OCI-LY1 (cell line): ENCODE measurements around the gene NDST4.
A peak's percentile ranks its signal among the peaks of the same experiment; 100 is the strongest.

Source experiments
- H2AFZ ChIP-seq: fragments of 200-600 bp; sonication (generic), shearing (Covaris generic); 2 replicates; pipeline ENCODE4 v1.6.0; 2014; ENCODE audit warnings: antibody characterized with exemption, mild to moderate bottlenecking, low read length
- H3F3A ChIP-seq: fragments of 200-600 bp; sonication (generic), shearing (Covaris generic); 2 replicates; pipeline ENCODE4 v1.6.0; 2014; ENCODE audit warnings: mild to moderate bottlenecking, antibody characterized with exemption, low read length, moderate library complexity; ENCODE audit not compliant: insufficient read depth
- H3K27ac ChIP-seq: fragments of 200-600 bp; sonication (generic); 2 replicates; pipeline ENCODE4 v1.5.1; 2014; ENCODE audit warnings: low read length, mixed run types, mild to moderate bottlenecking, low read depth; ENCODE audit not compliant: poor library complexity, severe bottlenecking
- H3K27me3 ChIP-seq: fragments of 200-600 bp; sonication (generic); 2 replicates; pipeline ENCODE4 v1.6.0; 2014; ENCODE audit warnings: antibody characterized with exemption, mild to moderate bottlenecking, low read length, moderate library complexity; ENCODE audit not compliant: insufficient read depth
- H3K36me3 ChIP-seq: fragments of 200-600 bp; sonication (generic); 2 replicates; pipeline ENCODE4 v1.6.1; 2014; ENCODE audit warnings: mild to moderate bottlenecking, antibody characterized with exemption, low read length, moderate library complexity, mixed read lengths; ENCODE audit not compliant: insufficient read depth
- H3K4me1 ChIP-seq: fragments of 200-600 bp; sonication (generic); 2 replicates; pipeline ENCODE4 v1.5.1; 2014; ENCODE audit warnings: mild to moderate bottlenecking, low read length, moderate library complexity; ENCODE audit not compliant: insufficient read depth, severe bottlenecking
- H3K4me2 ChIP-seq: fragments of 200-600 bp; sonication (generic), shearing (Covaris generic); 2 replicates; pipeline ENCODE4 v1.6.1; 2014; ENCODE audit warnings: low read length
- H3K4me3 ChIP-seq: fragments of 200-600 bp; sonication (generic); 2 replicates; pipeline ENCODE4 v1.5.1; 2014; ENCODE audit warnings: low read length, low read depth, mild to moderate bottlenecking, mixed read lengths; ENCODE audit not compliant: poor library complexity, severe bottlenecking
- H3K79me2 ChIP-seq: fragments of 200-600 bp; shearing (Covaris generic); 2 replicates; pipeline ENCODE4 v1.6.1; 2016; ENCODE audit warnings: mixed run types, low read length, mixed read lengths; ENCODE audit not compliant: insufficient read depth
- H3K9ac ChIP-seq: fragments of 200-600 bp; sonication (generic), shearing (Covaris generic); 2 replicates; pipeline ENCODE4 v1.6.1; 2014; ENCODE audit warnings: mild to moderate bottlenecking, low read length, mixed read lengths
- H3K9me2 ChIP-seq: fragments of 200-600 bp; sonication (generic), shearing (Covaris generic); 2 replicates; pipeline ENCODE4 v1.6.1; 2014; ENCODE audit warnings: low read depth, mild to moderate bottlenecking, low read length, mixed read lengths
- H3K9me3 ChIP-seq: fragments of 200-600 bp; shearing (Covaris generic); 2 replicates; pipeline ENCODE4 v1.6.1; 2014; ENCODE audit warnings: low read length, mixed read lengths
- H4K20me1 ChIP-seq: fragments of 200-600 bp; sonication (generic), shearing (Covaris generic); 2 replicates; pipeline ENCODE4 v1.6.0; 2016; ENCODE audit warnings: mild to moderate bottlenecking, low read length; ENCODE audit not compliant: insufficient read depth
- CTCF ChIP-seq: fragments of 200-600 bp; sonication (generic), shearing (Covaris generic); IDR thresholded peaks from 2 replicates; pipeline ENCODE4 v1.5.1; 2017; ENCODE audit warnings: mild to moderate bottlenecking, antibody characterized with exemption, low read length, moderate library complexity, mixed read lengths
- EZH2 ChIP-seq: fragments of 200-600 bp; sonication (generic), shearing (Covaris generic); IDR thresholded peaks from 2 replicates; pipeline ENCODE4 v1.8.0; 2017; ENCODE audit warnings: borderline replicate concordance, mixed run types, mild to moderate bottlenecking, antibody characterized with exemption, low read length, moderate library complexity, mixed read lengths

The NDST4 gene

GRCh38 chr4:114783215-114783595, 330.2 kb downstream of the NDST4 start:
- TF ChIP-seq EZH2 (no peak), CTCF (no peak)
- no peak overlapping the region for H3K27ac ChIP-seq

GRCh38 chr4:114782415-114783214, 330.8 kb downstream of the NDST4 start:
- H3K9ac ChIP-seq: no peak overlapping the region
- no peak overlapping the region for H3K4me2 ChIP-seq
- H3K27ac ChIP-seq: no peak overlapping the region
- no peaks in the 10 kb centered on the region for H3K9me3 ChIP-seq
- no peaks in the 10 kb centered on the region; the same call in 1 of the 2 replicates for H3K27me3 ChIP-seq
- H3K4me1 ChIP-seq: no peaks in the 10 kb centered on the region
- no peak overlapping the region for H3K4me3 ChIP-seq
- H4K20me1 ChIP-seq: no peaks in the 10 kb centered on the region
- no peaks in the 10 kb centered on the region; the same call in 1 of the 2 replicates for H3F3A ChIP-seq
- no peak overlapping the region for H2AFZ ChIP-seq
- H3K9me2 ChIP-seq: no peaks in the 10 kb centered on the region
- H3K36me3 ChIP-seq: no peaks in the 10 kb centered on the region
- TF ChIP-seq EZH2 (no peak), CTCF (no peak)
- no peaks in the 10 kb centered on the region for H3K79me2 ChIP-seq

More at GRCh38 chr4:114783215-114783595, 330.2 kb downstream of the NDST4 start:
- no peaks in the 10 kb centered on the region for H3K9me3 ChIP-seq
- no peak overlapping the region for H3K9ac ChIP-seq
- no peak overlapping the region for H2AFZ ChIP-seq
- H3K36me3 ChIP-seq: no peaks in the 10 kb centered on the region
- no peaks in the 10 kb centered on the region for H3K4me1 ChIP-seq
- no peaks in the 10 kb centered on the region for H4K20me1 ChIP-seq
- no peak overlapping the region for H3K4me3 ChIP-seq
- H3K27me3 ChIP-seq: no peaks in the 10 kb centered on the region; the same call in 1 of the 2 replicates
- no peaks in the 10 kb centered on the region for H3K9me2 ChIP-seq
- H3K79me2 ChIP-seq: no peaks in the 10 kb centered on the region
- H3F3A ChIP-seq: no peaks in the 10 kb centered on the region; the same call in 1 of the 2 replicates
- no peak overlapping the region for H3K4me2 ChIP-seq

GRCh38 chr4:114780205-114780604, 333.2 kb downstream of the NDST4 start:
- Histone ChIP-seq H3K9ac (no peak overlapping the region), H3K27me3 (no peaks in the 10 kb centered on the region; the same call in 1 of the 2 replicates), H3F3A (no peaks in the 10 kb centered on the region), H3K4me1 (no peaks in the 10 kb centered on the region), H3K4me3 (no peak overlapping the region), H3K79me2 (no peaks in the 10 kb centered on the region), H2AFZ (no peak overlapping the region), H3K4me2 (no peak overlapping the region), H3K36me3 (no peaks in the 10 kb centered on the region), H3K27ac (no peak overlapping the region), H3K9me3 (no peaks in the 10 kb centered on the region), H3K9me2 (no peaks in the 10 kb centered on the region), H4K20me1 (no peaks in the 10 kb centered on the region)
- TF ChIP-seq EZH2 (no peak), CTCF (peak; percentile 35; the same call in 1 of the 2 replicates)
